NCI-H748 (cell line): ENCODE measurements around the gene PTPN13.

ENCODE experiments used
- DNase-seq: peaks from one replicate; lab custom pipeline; 2025; ENCODE audit not compliant: unreplicated experiment; lab: John Stamatoyannopoulos, UW

The PTPN13 gene, protein sequence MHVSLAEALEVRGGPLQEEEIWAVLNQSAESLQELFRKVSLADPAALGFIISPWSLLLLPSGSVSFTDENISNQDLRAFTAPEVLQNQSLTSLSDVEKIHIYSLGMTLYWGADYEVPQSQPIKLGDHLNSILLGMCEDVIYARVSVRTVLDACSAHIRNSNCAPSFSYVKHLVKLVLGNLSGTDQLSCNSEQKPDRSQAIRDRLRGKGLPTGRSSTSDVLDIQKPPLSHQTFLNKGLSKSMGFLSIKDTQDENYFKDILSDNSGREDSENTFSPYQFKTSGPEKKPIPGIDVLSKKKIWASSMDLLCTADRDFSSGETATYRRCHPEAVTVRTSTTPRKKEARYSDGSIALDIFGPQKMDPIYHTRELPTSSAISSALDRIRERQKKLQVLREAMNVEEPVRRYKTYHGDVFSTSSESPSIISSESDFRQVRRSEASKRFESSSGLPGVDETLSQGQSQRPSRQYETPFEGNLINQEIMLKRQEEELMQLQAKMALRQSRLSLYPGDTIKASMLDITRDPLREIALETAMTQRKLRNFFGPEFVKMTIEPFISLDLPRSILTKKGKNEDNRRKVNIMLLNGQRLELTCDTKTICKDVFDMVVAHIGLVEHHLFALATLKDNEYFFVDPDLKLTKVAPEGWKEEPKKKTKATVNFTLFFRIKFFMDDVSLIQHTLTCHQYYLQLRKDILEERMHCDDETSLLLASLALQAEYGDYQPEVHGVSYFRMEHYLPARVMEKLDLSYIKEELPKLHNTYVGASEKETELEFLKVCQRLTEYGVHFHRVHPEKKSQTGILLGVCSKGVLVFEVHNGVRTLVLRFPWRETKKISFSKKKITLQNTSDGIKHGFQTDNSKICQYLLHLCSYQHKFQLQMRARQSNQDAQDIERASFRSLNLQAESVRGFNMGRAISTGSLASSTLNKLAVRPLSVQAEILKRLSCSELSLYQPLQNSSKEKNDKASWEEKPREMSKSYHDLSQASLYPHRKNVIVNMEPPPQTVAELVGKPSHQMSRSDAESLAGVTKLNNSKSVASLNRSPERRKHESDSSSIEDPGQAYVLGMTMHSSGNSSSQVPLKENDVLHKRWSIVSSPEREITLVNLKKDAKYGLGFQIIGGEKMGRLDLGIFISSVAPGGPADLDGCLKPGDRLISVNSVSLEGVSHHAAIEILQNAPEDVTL (N-terminal part only)

DNA sequence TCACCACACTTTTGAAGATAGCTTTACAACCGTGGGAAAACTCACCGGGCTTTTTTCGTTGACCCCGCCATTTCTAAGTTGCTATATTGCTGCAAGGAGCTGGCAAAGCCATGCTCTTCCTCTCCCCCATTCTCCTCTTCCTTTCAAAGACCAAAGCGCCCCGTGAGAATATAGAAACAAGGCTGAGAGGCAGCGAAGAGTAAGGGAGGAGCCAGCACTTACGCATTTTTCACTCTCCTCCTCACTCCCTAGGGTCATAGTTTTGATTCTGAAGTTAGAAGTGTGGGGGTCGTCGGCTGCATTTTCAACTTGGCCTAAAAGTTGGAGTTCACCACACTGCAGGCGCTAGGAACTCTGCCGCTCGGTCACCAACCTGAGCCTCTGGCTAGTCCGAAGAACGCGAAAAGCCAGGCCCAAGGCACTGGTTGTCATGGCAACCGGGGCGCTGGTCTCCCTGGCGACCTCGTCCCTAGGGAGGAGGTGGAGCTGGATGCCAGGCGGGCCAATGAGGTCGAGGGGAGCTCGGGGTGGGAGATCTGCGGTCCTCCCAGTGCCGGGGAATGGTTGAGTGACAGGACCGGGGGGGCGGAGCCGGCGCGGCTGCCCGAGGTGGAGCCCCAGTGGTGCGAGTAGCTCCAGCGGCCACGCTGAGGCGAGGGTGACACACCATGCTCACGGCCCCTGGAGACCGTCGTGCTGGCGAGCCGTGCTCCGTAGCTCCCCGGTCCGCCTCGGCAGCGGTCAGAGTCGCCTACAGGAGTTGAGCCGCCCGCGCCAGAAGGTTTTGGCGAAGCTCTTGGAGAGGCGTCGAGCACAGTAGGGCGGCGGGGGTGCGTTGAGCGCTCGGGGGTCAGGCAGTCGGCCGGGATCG lies at the start of gene PTPN13:
TSS of gene PTPN13 (plus strand) at position 628 of the 871 bp plus-strand sequence. CDS start 40,942 bp downstream, outside the sequence.
- DNase-seq, result peak; percentile 97

DNA sequence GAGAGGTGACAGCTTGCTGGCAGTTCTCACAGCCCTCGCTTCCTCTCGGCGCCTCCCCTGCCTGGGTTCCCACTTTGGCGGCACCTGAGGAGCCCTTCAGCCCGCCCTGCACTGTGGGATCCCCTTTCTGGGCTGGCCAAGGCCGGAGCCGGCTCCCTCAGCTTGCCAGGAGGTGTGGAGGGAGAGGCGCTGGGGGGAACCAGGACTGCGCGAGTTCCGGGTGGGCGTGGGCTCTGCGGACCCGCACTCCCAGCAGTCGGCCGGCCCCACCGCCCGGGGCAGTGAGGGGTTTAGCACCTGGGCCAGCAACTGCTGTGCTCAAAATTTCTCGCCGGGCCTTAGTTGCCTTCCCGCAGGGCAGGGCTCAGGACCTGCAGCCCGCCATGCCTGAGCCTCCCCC lies 47.0 kb upstream of the PTPN13 start:
- no peak for DNase-seq

DNA sequence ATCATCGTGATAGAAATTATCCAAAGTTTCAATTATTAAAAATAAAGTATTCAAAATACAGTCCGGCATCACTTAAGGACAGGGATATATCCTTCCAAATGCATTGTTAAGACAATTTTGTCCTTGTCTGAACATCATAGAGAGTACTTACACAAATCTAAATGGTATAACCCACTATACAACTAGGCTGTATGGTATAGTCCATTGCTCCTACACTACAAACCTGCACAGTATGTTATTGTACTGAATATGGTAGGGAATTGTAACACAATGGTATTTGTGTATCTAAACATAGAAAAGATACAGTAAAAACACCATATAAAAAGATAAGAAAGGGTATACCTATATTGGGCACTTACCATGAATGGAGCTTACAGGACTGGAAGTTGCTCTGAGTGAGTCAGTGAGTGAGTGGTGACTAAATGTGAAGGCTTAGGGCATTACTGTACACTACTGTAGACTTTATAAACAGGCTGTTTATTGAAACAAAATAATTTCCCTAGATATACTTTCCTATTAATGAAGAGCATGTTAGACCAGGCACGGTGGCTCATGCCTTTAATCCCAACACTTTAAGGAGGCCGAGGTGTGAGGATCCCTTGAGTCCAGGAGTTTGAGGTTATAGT lies 44.8 kb upstream of the PTPN13 start:
- DNase-seq, result no peak

DNA sequence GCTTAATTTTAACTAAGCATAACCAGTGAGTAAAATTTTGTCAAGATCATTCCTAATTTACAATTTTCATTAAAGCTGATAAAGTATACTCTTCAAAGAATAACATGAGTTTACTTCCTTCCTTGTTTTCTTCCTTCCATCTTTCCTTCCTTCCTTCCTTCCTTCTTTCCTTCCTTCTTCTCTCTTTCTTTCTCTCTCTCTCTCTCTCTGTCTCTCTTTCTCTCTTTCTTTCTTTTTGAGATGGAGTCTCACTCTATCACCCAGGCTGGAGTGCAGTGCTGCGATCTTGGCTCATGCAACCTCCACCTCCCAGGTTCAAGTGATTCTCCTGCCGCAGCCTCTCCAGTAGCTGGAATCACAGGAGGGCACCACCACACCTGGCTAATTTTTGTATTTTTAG lies 42.7 kb upstream of the PTPN13 start:
- no peak for DNase-seq

DNA sequence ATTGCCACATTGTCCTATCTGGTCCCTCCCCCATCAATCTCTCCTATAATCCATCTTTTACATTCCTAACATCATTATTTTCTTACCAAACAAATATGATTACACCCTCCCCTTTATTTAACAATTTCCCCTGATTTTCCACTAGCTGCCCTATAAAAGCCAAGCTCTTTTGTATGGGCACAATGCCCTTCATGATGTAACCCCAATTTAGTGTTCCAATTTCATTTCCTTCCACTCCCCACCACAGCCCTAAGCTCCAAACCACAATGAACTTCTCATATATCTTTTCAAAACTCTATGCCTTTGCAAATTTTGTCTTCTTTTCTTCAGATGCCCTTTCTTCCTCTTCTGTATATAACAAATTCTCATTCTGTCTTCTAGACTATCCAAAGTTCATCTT lies 39.5 kb upstream of the PTPN13 start:
- no peak for DNase-seq

DNA sequence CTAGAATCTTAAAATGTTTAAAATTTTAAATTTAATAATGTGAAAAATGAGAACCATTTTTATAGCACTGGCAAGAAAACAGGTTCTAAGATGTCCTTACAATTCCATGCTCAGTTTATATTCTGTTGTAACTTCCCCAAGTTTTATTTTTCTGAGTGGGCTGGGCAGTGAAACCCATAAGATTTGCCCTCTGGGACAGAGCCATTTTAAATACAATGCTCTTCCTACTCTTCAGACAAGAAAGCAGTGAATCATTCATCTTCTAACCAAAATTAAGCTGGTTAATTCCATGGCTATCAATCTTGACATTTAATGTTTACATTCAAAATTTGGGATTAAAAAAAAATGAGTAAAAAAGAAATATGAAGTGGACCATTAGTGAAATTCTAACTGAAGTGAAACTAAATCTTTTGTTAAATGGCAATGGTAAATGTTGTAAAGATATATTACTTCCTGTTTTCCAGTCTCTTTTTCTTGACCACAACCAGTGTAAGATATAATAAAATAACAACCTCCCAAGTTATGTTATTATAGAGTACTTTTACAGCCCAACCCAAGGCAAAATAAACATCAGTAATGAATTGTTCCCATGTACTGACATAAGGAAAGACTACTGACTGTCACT lies 37.2 kb upstream of the PTPN13 start:
- no peak for DNase-seq

DNA sequence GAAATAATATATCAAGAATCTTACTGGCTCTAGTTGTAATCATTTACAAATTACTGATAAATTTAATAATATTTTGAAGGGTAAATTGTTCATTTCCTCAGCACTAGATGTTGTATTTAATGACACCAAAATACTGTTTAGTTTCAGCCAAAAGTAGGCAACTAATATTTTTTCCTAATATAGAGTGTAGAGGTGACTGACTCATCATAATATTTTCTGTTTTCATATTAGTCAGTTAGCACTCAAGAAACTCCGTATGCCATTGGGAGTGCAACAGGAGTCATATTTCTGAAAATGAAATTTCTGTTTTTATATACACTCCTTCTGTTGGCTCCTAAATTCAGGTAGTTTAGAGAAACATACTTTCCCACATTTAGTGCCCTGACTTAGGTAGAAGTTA lies 36.6 kb upstream of the PTPN13 start:
- no peak for DNase-seq

DNA sequence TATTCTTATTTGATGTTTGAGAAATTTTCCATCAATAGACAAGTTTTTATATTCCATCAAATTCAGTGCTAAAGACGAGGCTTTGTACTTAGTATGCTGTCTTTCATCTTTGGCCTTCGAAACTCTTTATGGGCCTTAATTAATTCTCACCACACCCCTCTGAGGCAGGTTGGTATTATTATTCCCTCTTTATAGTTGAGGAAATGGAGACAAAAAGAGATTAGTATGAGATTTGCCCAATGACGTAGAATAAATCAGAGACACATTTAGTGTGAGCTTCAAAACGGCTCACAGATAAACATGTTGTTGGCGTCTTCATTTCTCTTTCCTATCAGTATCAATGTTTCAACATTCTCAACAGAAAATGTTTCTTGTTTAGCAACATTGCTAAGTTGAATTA lies 35.9 kb upstream of the PTPN13 start:
- no peak for DNase-seq

DNA sequence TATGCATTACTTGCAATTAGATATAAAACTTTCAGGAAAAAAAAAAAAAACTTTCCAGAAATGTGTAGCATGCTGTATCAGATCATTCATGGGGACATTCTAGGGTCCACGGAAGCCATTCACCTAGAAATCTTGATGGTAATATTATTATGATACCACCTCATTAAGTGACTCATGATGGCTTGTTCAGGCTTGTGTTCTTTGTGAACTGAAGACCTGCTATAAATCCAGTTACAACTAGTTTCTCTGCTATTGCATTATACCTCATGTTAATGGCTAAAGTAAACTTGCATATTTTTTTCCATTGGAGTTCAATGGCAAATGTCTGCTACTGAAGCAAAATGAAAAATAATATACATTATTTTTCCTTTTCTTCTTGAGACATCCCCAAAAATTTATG lies 35.3 kb upstream of the PTPN13 start:
- no peak for DNase-seq

DNA sequence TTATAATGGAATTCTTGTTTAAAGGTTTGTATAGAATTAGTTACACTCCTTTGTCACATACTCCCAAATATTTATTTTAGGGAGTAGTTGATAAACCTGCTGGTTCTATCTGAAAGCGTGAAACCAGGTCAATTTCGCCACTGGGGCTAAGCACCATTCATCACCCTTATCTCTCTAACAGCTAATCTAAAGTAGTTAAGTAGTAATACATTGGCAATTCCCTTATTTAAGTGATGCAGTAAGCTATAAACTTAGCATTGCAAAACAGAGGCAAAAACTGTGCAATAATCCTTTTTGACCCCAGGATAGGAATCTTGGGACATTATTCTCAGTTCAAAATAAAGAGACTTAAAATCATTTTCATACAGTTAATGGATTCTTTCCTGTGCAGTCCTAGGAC lies 33.7 kb upstream of the PTPN13 start:
- DNase-seq, result no peak

DNA sequence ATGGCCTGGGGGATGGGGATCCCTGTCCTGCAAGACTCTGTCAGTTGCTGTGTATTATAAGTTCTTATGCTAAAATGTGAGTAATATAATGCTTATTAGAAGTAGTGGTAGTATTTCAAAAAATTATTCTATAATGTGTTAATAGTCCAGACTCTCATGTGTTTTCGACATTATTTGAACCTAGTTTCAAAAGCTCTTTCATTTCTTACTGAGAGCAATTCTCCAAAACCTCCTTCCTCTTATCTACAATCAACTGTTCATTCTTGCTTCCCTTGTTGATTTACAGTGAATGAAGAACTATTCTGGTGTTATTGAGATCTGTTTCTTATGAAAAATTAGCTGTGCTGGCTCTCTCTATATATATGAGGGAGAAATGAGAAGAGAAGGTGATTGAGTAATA lies 32.9 kb upstream of the PTPN13 start:
- DNase-seq, result no peak

DNA sequence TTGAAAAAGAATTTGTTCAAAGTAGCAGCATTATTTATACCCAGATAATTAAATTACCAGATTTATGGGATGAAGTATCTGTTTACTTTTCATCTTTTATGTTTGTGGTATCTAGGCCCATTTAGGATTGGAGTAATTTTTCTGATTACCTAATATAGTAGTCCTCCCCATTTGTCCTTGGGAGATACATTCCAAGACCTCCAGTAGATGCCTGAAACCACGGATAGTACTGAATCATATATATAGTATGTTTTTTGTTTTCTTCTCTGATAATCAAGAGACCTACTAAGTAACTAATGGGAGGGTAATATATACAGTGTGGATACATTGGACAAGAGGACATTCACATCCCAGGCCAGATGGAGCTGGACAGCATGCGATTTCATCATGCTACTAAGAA lies 30.7 kb upstream of the PTPN13 start:
- no peak for DNase-seq

DNA sequence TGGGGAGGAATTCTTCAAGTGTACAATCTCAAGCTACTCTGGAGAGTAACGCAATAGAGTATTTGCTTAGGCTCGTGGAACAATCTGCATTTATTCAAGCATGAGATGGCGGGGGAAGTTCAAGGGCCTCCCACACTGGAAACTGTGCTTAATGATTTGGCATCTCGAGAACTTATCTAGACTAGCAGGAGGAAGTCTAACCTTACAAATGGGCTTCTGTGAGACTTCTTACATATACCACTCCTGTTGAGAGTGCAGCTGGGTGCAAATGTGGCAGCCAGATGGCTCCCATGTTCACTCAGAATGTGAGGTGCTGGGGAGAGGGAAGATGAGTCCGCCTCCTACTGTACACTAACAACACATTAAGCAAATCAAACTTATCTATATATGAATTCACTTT lies 29.3 kb upstream of the PTPN13 start:
- DNase-seq, result no peak

DNA sequence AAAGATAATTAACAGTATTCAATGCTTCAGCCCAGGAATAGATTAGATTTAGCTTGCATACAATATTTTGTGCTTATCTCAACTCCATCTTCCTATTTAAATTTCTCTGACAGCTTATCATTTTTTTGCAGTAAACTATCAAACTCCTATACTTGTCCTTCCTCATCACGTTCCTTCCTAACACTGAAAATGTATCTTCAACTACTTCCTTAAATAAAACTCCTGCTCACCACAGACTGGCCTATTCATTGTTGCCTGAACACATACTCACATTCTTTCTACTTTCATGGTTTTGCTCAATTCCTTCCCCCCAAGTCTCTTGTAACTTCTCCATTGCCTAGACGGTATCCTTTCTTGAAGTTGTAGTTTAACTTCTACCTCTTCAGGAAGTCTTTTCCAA lies 28.5 kb upstream of the PTPN13 start:
- no peak for DNase-seq

DNA sequence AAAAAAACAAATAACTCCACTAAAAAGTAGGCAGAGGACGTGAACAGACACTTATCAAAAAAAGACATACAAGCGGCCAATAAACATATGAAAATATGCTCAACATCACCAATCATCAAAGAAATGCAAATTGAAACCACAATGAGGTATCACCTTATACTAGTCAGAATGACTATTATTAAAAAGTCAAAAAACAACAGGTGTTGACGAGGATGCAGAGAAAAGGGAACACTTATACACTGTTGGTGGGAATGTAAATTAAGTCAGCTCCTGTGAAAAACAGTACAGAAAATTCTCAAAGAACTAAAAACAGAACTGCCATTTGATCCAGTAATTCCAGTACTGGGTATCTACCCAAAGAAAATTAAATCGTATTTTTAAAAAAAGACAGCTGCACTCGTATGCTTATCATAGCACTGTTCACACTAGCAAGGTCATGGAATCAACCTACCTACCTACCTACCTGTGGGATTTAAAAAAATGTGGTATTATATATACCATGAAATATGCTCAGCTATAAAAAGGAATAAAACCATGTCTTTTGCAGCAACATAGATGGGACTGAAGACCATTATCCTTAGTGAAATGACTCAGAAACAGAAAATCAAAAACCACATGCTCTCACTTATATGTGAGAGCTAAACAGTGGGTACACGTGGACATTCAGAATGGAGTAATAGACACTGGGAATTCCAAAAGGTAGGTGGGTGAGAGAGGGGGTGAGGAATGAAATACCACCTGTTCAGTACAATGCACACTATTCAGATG lies 24.8 kb upstream of the PTPN13 start:
- DNase-seq, result no peak

DNA sequence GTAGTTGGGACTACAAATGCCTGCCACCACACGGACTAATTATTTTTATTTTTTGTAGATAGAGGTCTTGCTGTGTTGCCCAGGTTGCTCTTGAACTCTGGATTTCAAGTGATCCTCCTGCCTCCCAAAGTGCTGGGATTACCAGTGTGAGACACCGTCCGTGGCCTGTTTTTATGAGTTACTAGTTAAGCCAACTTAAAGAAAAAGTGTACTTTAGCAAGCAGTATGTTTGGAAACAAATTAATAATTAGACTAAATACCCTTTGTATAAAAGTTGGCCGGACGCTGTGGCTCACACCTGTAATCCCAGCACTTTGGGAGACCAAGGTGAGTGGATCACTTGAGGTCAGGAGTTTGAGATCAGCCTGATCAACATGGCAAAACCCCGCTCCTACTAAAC lies 14.2 kb upstream of the PTPN13 start:
- DNase-seq, result no peak

DNA sequence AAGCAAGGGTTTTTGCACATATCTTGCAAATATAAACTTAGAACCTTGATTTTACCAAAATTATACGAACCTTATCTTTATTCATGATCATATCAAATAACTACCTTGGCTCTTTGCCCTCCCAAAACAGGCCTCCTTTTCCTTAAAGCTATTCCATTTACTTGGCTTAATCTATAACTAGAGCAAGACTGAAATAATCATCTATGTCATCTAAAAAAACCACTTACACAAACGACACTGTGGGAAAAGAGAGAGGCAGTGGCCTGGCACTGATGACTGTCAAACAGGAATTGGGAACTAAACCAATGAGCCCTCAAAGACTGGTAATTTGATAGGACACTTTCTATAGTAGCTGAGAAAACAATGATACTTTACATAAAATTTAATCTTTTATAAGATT lies 11.7 kb upstream of the PTPN13 start:
- no peak for DNase-seq

DNA sequence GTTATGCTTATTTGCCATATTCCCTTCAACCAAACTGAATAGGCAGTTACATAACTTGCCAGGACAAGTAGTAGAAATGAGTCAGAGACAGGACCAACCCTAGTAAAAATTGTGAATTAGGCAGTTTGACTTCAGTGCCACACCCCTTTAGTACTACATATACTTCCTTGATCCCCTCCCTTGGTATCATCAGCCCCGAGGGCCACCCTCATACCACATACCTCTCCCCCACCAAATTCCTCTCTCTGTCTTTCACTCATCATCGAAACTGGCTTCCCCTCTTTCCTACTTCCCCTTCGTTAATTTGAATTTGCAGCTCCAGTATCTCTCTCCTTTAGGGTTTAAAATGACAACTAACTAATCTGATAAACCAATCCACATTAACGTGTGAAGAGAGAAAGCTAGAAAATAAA lies 7.9 kb upstream of the PTPN13 start:
- no peak for DNase-seq
